ENCODE measurements around the gene MR1. TPM values are rescaled to one million over a fixed set of nuclear protein-coding genes. Genes with fewer than 3 reads are reported as not detected.

MR1 gene
- total RNA-seq (10 to 100 TPM in 4 of 5 donors, 1 to 10 TPM in 1; 3.5 to 40.8 (median 11.2) TPM), polyA plus RNA-seq (1 to 10 TPM; 1.1 to 4.5 (median 2.4) TPM)
- long read RNA-seq, donor 1, partial matches to known transcripts, result 0 of 1 reads
- long read RNA-seq, donor 1, other reads (novel, unspliced or antisense), result 0 of 1 reads
- long read RNA-seq, donor 2, partial matches to known transcripts, result 0 of 2 reads
- long read RNA-seq, donor 2, other reads (novel, unspliced or antisense), result 0 of 2 reads
- long read RNA-seq, donor 3, partial matches to known transcripts, result 0 of 1 reads
- long read RNA-seq, donor 3, other reads (novel, unspliced or antisense), result 0 of 1 reads
- long read RNA-seq, donor 4, result 0 reads
- long read RNA-seq, donor 5, result 0 reads
- long read RNA-seq, donor 6, result 0 reads
- long read RNA-seq, donor 7, full-length matches to known transcripts, result 3 of 3 reads
- long read RNA-seq, donor 7, partial matches to known transcripts, result 0 of 3 reads
- long read RNA-seq, donor 7, other reads (novel, unspliced or antisense), result 0 of 3 reads
- long read RNA-seq, donor 8, result 0 reads
- long read RNA-seq, donor 9, result 0 reads
- long read RNA-seq, donor 10, full-length matches to known transcripts, result 4 of 4 reads
- long read RNA-seq, donor 10, partial matches to known transcripts, result 0 of 4 reads
- long read RNA-seq, donor 10, other reads (novel, unspliced or antisense), result 0 of 4 reads

GRCh38 chr1:181033799-181034451, at the start of gene MR1:
MR1 (plus strand) TSS chr1:181033983; CDS start chr1:181034008, 25 bp downstream.
- H3K9me3 ChIP-seq, result no peaks in the 10 kb centered on the region
- peaks cover 0 to 3% (median 0%) of the 10 kb centered on the region in 4 donors for H3K36me3 ChIP-seq
- H3K27ac ChIP-seq, result peak within 1 kb of the TSS; percentile 80 to 93 (median 91)
- WGBS, 5 donors, result 7 to 23% (median 16%) methylated on average over 9 of the region's 9 CpGs
- peak within 1 kb of the TSS; percentile 43 to 45 (median 43) for H3K4me3 ChIP-seq
- DNase-seq, result peak in 1 of 2 donors; percentile 90
- TF ChIP-seq EP300 (IDR thresholded peaks at IDR 0.05) (no peak), POLR2A (IDR thresholded peaks at IDR 0.05) (no peak), POLR2AphosphoS5 (IDR thresholded peaks at IDR 0.05) (peak; percentile 52 to 79 (median 66))
- TF ChIP-seq, protein P1, sequence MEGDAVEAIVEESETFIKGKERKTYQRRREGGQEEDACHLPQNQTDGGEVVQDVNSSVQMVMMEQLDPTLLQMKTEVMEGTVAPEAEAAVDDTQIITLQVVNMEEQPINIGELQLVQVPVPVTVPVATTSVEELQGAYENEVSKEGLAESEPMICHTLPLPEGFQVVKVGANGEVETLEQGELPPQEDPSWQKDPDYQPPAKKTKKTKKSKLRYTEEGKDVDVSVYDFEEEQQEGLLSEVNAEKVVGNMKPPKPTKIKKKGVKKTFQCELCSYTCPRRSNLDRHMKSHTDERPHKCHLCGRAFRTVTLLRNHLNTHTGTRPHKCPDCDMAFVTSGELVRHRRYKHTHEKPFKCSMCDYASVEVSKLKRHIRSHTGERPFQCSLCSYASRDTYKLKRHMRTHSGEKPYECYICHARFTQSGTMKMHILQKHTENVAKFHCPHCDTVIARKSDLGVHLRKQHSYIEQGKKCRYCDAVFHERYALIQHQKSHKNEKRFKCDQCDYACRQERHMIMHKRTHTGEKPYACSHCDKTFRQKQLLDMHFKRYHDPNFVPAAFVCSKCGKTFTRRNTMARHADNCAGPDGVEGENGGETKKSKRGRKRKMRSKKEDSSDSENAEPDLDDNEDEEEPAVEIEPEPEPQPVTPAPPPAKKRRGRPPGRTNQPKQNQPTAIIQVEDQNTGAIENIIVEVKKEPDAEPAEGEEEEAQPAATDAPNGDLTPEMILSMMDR (IDR thresholded peaks at IDR 0.05), result no peak
- H3K27me3 ChIP-seq, result no peaks in the 10 kb centered on the region
- intact Hi-C loops (cut with DNase I; ENCODE audit: low total_unique reads), result loop anchor here (10.0 kb wide), 1 partner anchor 111 kb away; no protein-coding TSS in a partner anchor
- H3K4me1 ChIP-seq, result peaks cover 28 to 55% (median 38%) of the 10 kb centered on the region in 4 donors

DNA sequence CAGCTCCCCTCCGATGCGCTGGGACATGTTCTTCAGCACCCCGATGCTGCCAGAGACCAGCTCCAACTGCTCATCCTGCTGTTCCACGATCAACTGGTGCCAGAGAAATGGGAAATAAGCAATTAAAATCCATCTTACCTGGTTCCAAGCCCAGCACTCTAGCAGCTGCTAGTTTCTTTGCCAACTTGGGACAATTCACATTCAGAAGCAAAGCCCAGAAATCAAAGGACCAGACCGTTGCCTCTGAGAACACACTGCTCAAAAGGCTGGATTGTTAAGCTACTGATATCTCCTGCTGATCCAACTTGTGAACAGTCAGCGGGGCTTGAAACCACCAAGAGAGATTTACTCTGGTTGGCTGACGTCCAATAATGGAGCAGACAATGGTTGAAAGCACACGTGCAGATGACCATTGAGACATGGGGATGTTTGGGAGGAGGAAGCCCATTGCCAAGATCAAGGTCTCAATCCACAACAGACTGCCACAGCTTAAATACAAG, 45.5 kb upstream of the MR1 start:
- Histone ChIP-seq H3K4me1 (peaks cover 0 to 6% (median 3%) of the 10 kb centered on the region in 4 donors), H3K9me3 (no peaks in the 10 kb centered on the region), H3K4me3 (no peak overlapping the region), H3K27ac (no peak overlapping the region), H3K27me3 (no peaks in the 10 kb centered on the region), H3K36me3 (peaks cover 38 to 99% (median 95%) of the 10 kb centered on the region in 4 donors)
- intact Hi-C loops (cut with DNase I; ENCODE audit: low total_unique reads), result no loop called here
- no peak for DNase-seq
- 70 to 76% (median 72%) methylated on average over 8 of the region's 8 CpGs for WGBS, 5 donors
- TF ChIP-seq POLR2A (IDR thresholded peaks at IDR 0.05) (no peak), POLR2AphosphoS5 (IDR thresholded peaks at IDR 0.05) (no peak), EP300 (IDR thresholded peaks at IDR 0.05) (no peak)
- TF ChIP-seq, protein P1 (IDR thresholded peaks at IDR 0.05), result no peak

GRCh38 chr1:180994262-180994661, 39.5 kb upstream of the MR1 start:
- H3K4me1 ChIP-seq, result peaks cover 0 to 6% (median 3%) of the 10 kb centered on the region in 4 donors
- intact Hi-C loops (cut with DNase I; ENCODE audit: low total_unique reads), result no loop called here
- H3K27me3 ChIP-seq, result no peaks in the 10 kb centered on the region
- DNase-seq, result no peak
- TF ChIP-seq POLR2AphosphoS5 (IDR thresholded peaks at IDR 0.05), result no peak
- TF ChIP-seq, protein P1 (IDR thresholded peaks at IDR 0.05), result no peak
- TF ChIP-seq EP300 (IDR thresholded peaks at IDR 0.05), result no peak
- no peak for TF ChIP-seq POLR2A (IDR thresholded peaks at IDR 0.05)
- H3K9me3 ChIP-seq, result no peaks in the 10 kb centered on the region
- H3K36me3 ChIP-seq, result peaks cover 14 to 67% (median 56%) of the 10 kb centered on the region in 4 donors
- no peak overlapping the region for H3K27ac ChIP-seq
- 77 to 89% (median 82%) methylated on average over 3 of the region's 3 CpGs for WGBS, 5 donors
- no peak overlapping the region for H3K4me3 ChIP-seq

Data from stomach (tissue), 19 donors.